DND-41 (cell line): ENCODE results near the gene CENPO.

Experiments used
- EZH2 ChIP-seq: IDR thresholded peaks from 3 replicates; pipeline ENCODE4 v1.6.1; 2012; ENCODE audit warnings: borderline replicate concordance, low read depth, mild to moderate bottlenecking, moderate library complexity, low read length, inconsistent platforms; ENCODE audit not compliant: severe bottlenecking
- TF ChIP-seq, protein P1 (sequence below): IDR thresholded peaks from 2 replicates; pipeline ENCODE4 v1.5.1; 2012; ENCODE audit warnings: borderline replicate concordance, low read length, moderate library complexity, mild to moderate bottlenecking; ENCODE audit not compliant: poor library complexity, severe bottlenecking; ENCODE audit errors: extremely low read depth

DNA sequence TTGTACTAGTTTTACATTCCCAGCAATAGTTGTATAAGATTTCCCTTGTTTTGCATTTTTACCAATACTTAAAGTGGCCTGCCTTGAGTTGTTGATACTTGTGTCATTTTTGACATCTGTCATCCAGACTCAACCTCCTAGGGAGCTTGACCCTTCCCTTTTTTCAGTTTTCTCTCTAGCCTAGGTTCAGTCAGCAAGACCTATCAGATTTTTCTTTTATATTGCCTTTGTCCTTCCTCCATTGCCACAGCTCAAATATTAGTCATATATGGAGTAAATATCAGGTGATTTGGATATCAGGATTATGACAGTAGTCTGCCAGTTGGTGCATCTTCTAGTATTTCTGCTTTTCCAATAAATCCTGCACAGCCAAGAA is 13.4 kb downstream of the CENPO start:
- TF ChIP-seq, protein P1, sequence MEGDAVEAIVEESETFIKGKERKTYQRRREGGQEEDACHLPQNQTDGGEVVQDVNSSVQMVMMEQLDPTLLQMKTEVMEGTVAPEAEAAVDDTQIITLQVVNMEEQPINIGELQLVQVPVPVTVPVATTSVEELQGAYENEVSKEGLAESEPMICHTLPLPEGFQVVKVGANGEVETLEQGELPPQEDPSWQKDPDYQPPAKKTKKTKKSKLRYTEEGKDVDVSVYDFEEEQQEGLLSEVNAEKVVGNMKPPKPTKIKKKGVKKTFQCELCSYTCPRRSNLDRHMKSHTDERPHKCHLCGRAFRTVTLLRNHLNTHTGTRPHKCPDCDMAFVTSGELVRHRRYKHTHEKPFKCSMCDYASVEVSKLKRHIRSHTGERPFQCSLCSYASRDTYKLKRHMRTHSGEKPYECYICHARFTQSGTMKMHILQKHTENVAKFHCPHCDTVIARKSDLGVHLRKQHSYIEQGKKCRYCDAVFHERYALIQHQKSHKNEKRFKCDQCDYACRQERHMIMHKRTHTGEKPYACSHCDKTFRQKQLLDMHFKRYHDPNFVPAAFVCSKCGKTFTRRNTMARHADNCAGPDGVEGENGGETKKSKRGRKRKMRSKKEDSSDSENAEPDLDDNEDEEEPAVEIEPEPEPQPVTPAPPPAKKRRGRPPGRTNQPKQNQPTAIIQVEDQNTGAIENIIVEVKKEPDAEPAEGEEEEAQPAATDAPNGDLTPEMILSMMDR = no peak
- no peak for TF ChIP-seq EZH2
